Activated naive CD8-positive, alpha-beta T cell treated with anti-CD3 and anti-CD28 coated beads, Interleukin-2, amount 10 ng/mL, durations not matched to agents 7 days and 5 days (primary cell): ENCODE data around the gene SEC61A2. TPM values are rescaled to one million over a fixed set of nuclear protein-coding genes. Genes with fewer than 3 reads are reported as not detected.

Source experiments
- ATAC-seq: fragments of 150-1000 bp; cut with Tn5 transposase; one replicate; pipeline ENCODE4 v1.10.0; 2021; ENCODE audit warnings: low read depth, moderate library complexity
- POLR2A ChIA-PET: fragments of 350-600 bp; sonication (Branson Sonifier 250); formaldehyde crosslinking; loops from one replicate; lab custom pipeline; 2021; ENCODE audit warnings: antibody characterized with exemption; lab: Charles Lee
- DNase-seq: peaks from one replicate; pipeline ENCODE4 v3.0.0; 2021
- H3K27ac Mint-ChIP-seq: one replicate; pipeline ENCODE4 v1.8.0; 2022; ENCODE audit warnings: mild to moderate bottlenecking, mixed read lengths
- H3K27me3 Mint-ChIP-seq: one replicate; pipeline ENCODE4 v1.8.0; 2022; ENCODE audit warnings: mild to moderate bottlenecking, moderate library complexity, mixed read lengths
- H3K36me3 Mint-ChIP-seq: one replicate; pipeline ENCODE4 v1.8.0; 2021; ENCODE audit warnings: mild to moderate bottlenecking, mixed read lengths
- H3K4me1 Mint-ChIP-seq: one replicate; pipeline ENCODE4 v1.8.0; 2021; ENCODE audit warnings: mixed read lengths
- H3K4me3 Mint-ChIP-seq: one replicate; pipeline ENCODE4 v1.8.0; 2022; ENCODE audit warnings: mild to moderate bottlenecking, moderate library complexity, mixed read lengths
- H3K9me3 Mint-ChIP-seq: one replicate; pipeline ENCODE4 v1.8.0; 2021; ENCODE audit warnings: mixed read lengths
- total RNA-seq, 2 experiments: library from RNA; stranded (reverse); gene quantifications; one replicate each; pipeline ENCODE4 v1.2.3, GENCODE V29; 2021

The SEC61A2 gene
- total RNA-seq, 2 experiments from 2014 or later: 13.2 to 14.5 TPM

- peaks cover 32% of the 10 kb centered on the region for H3K4me1 Mint-ChIP-seq
- H3K4me3 Mint-ChIP-seq: no peak overlapping the region
- DNase-seq: no peak
- H3K27ac Mint-ChIP-seq: peak overlapping the region; percentile 57
- H3K9me3 Mint-ChIP-seq: no peaks in the 10 kb centered on the region
- peaks cover 11% of the 10 kb centered on the region for H3K36me3 Mint-ChIP-seq
- no peaks in the 10 kb centered on the region for H3K27me3 Mint-ChIP-seq
- no peak for ATAC-seq
- POLR2A ChIA-PET: interaction anchor here (0.7 kb wide), 1 partner anchor 292 kb away, joined by 3 read pairs; no protein-coding TSS in a partner anchor
These were observed 63.7 kb downstream of the SEC61A2 start for GRCh38 chr10:12193193-12193592.

- peak; percentile 53 for DNase-seq
- POLR2A ChIA-PET: interaction anchor here (1.3 to 2.1 kb wide), 4 partner anchors 20 to 1105 kb away, joined by 5 to 20 read pairs (median 8); partner anchors contain the start of genes PHYH and UPF2
- H3K4me3 Mint-ChIP-seq: peak overlapping the region; percentile 92
- H3K27me3 Mint-ChIP-seq: no peaks in the 10 kb centered on the region
- no peaks in the 10 kb centered on the region for H3K9me3 Mint-ChIP-seq
- H3K4me1 Mint-ChIP-seq: peaks cover 35% of the 10 kb centered on the region
- no peak for ATAC-seq
- peak overlapping the region; percentile 92 for H3K27ac Mint-ChIP-seq
- peaks cover 19% of the 10 kb centered on the region for H3K36me3 Mint-ChIP-seq
These were observed 65.3 kb downstream of the SEC61A2 start for GRCh38 chr10:12194752-12195271.

GRCh38 chr10:12195281-12195602 is 65.8 kb downstream of the SEC61A2 start:
- DNase-seq: no peak
- ATAC-seq: peak; percentile 5
- Mint-ChIP-seq H3K36me3 (peaks cover 19% of the 10 kb centered on the region), H3K27me3 (no peaks in the 10 kb centered on the region), H3K27ac (peak overlapping the region; percentile 92), H3K9me3 (no peaks in the 10 kb centered on the region), H3K4me3 (peak overlapping the region; percentile 92), H3K4me1 (peaks cover 32% of the 10 kb centered on the region)
- POLR2A ChIA-PET: interaction anchor here (0.7 to 2.1 kb wide), 11 partner anchors 14 to 1105 kb away, joined by 3 to 20 read pairs (median 4); partner anchors contain the start of genes CAMK1D, DHTKD1, PHYH and UPF2

- no peaks in the 10 kb centered on the region for H3K9me3 Mint-ChIP-seq
- peaks cover 23% of the 10 kb centered on the region for H3K36me3 Mint-ChIP-seq
- H3K4me1 Mint-ChIP-seq: peaks cover 31% of the 10 kb centered on the region
- POLR2A ChIA-PET: interaction anchor here (0.5 to 2.1 kb wide), 13 partner anchors 14 to 1107 kb away, joined by 3 to 20 read pairs (median 4); partner anchors contain the start of genes CAMK1D, DHTKD1, PHYH and UPF2
- DNase-seq: peak; percentile 84
- peak within 1 kb of the TSS; percentile 92 for H3K4me3 Mint-ChIP-seq
- H3K27me3 Mint-ChIP-seq: no peaks in the 10 kb centered on the region
- peak within 1 kb of the TSS; percentile 92 for H3K27ac Mint-ChIP-seq
- ATAC-seq: peak; percentile 95
These were observed 66.4 kb downstream of the SEC61A2 start, which contains the start of the genes CDC123 and NUDT5 for GRCh38 chr10:12195603-12196506. Gene CDC123, plus strand, starts transcription at chr10:12196188. Its CDS starts 58 bp downstream, at chr10:12196246. Gene NUDT5, minus strand, starts transcription at chr10:12195891. Its CDS starts 9,600 bp downstream, at chr10:12186291.

- Mint-ChIP-seq H3K4me3 (peak overlapping the region; percentile 92), H3K36me3 (peaks cover 28% of the 10 kb centered on the region), H3K4me1 (peaks cover 36% of the 10 kb centered on the region), H3K9me3 (no peaks in the 10 kb centered on the region), H3K27ac (peak overlapping the region; percentile 92), H3K27me3 (no peaks in the 10 kb centered on the region)
- POLR2A ChIA-PET: interaction anchor here (1.2 to 2.1 kb wide), 5 partner anchors 17 to 1103 kb away, joined by 3 to 20 read pairs (median 8); partner anchors contain the start of genes PHYH and UPF2
- ATAC-seq (no peak), DNase-seq (no peak)
These were observed 67.2 kb downstream of the SEC61A2 start for GRCh38 chr10:12196531-12197211.

- peak overlapping the region; percentile 61 for H3K4me3 Mint-ChIP-seq
- H3K36me3 Mint-ChIP-seq: peaks cover 30% of the 10 kb centered on the region
- no peak for DNase-seq
- no peaks in the 10 kb centered on the region for H3K27me3 Mint-ChIP-seq
- POLR2A ChIA-PET: no interaction called here
- peak overlapping the region; percentile 26 for H3K27ac Mint-ChIP-seq
- ATAC-seq: no peak
- H3K9me3 Mint-ChIP-seq: no peaks in the 10 kb centered on the region
- H3K4me1 Mint-ChIP-seq: peaks cover 37% of the 10 kb centered on the region
These were observed 68.7 kb downstream of the SEC61A2 start for GRCh38 chr10:12198156-12198555.

- Mint-ChIP-seq H3K4me1 (peaks cover 36% of the 10 kb centered on the region), H3K27ac (no peak overlapping the region), H3K27me3 (no peaks in the 10 kb centered on the region), H3K36me3 (peaks cover 35% of the 10 kb centered on the region), H3K9me3 (no peaks in the 10 kb centered on the region), H3K4me3 (peak overlapping the region; percentile 58)
- ATAC-seq (no peak), DNase-seq (no peak)
- POLR2A ChIA-PET: no interaction called here
These were observed 71.4 kb downstream of the SEC61A2 start for GRCh38 chr10:12200850-12201249.

- H3K27me3 Mint-ChIP-seq: no peaks in the 10 kb centered on the region
- H3K27ac Mint-ChIP-seq: peak overlapping the region; percentile 61
- peak overlapping the region; percentile 58 for H3K4me3 Mint-ChIP-seq
- peak; percentile 34 for ATAC-seq
- H3K36me3 Mint-ChIP-seq: peaks cover 40% of the 10 kb centered on the region
- H3K9me3 Mint-ChIP-seq: no peaks in the 10 kb centered on the region
- H3K4me1 Mint-ChIP-seq: peaks cover 35% of the 10 kb centered on the region
- POLR2A ChIA-PET: no interaction called here
- no peak for DNase-seq
These were observed 72.1 kb downstream of the SEC61A2 start for GRCh38 chr10:12201543-12201942.

GRCh38 chr10:12202226-12202625 is 72.7 kb downstream of the SEC61A2 start:
- H3K9me3 Mint-ChIP-seq: no peaks in the 10 kb centered on the region
- H3K4me3 Mint-ChIP-seq: no peak overlapping the region
- H3K36me3 Mint-ChIP-seq: peaks cover 41% of the 10 kb centered on the region
- H3K27ac Mint-ChIP-seq: no peak overlapping the region
- POLR2A ChIA-PET: no interaction called here
- ATAC-seq (peak; percentile 39), DNase-seq (no peak)
- H3K4me1 Mint-ChIP-seq: peaks cover 31% of the 10 kb centered on the region
- no peaks in the 10 kb centered on the region for H3K27me3 Mint-ChIP-seq

- Mint-ChIP-seq H3K4me3 (no peak overlapping the region), H3K36me3 (peaks cover 37% of the 10 kb centered on the region), H3K27ac (peak overlapping the region; percentile 59), H3K27me3 (no peaks in the 10 kb centered on the region), H3K4me1 (peaks cover 34% of the 10 kb centered on the region), H3K9me3 (no peaks in the 10 kb centered on the region)
- DNase-seq (no peak), ATAC-seq (no peak)
- POLR2A ChIA-PET: no interaction called here
These were observed 75.6 kb downstream of the SEC61A2 start for GRCh38 chr10:12205082-12205481.

- Mint-ChIP-seq H3K9me3 (no peaks in the 10 kb centered on the region), H3K27ac (no peak overlapping the region), H3K4me1 (peaks cover 24% of the 10 kb centered on the region), H3K36me3 (peaks cover 36% of the 10 kb centered on the region), H3K27me3 (no peaks in the 10 kb centered on the region), H3K4me3 (no peak overlapping the region)
- no peak for ATAC-seq
- DNase-seq: no peak
- POLR2A ChIA-PET: no interaction called here
These were observed 77.6 kb downstream of the SEC61A2 start for GRCh38 chr10:12207114-12207513.

GRCh38 chr10:12208460-12208859 is 79.0 kb downstream of the SEC61A2 start:
- no peaks in the 10 kb centered on the region for H3K27me3 Mint-ChIP-seq
- H3K4me1 Mint-ChIP-seq: peaks cover 15% of the 10 kb centered on the region
- H3K36me3 Mint-ChIP-seq: peaks cover 29% of the 10 kb centered on the region
- POLR2A ChIA-PET: no interaction called here
- ATAC-seq (no peak), DNase-seq (no peak)
- H3K9me3 Mint-ChIP-seq: no peaks in the 10 kb centered on the region
- no peak overlapping the region for H3K27ac Mint-ChIP-seq
- no peak overlapping the region for H3K4me3 Mint-ChIP-seq

- peaks cover 14% of the 10 kb centered on the region for H3K4me1 Mint-ChIP-seq
- no peak for DNase-seq
- no peak overlapping the region for H3K4me3 Mint-ChIP-seq
- POLR2A ChIA-PET: no interaction called here
- peaks cover 29% of the 10 kb centered on the region for H3K36me3 Mint-ChIP-seq
- ATAC-seq: no peak
- no peaks in the 10 kb centered on the region for H3K27me3 Mint-ChIP-seq
- no peak overlapping the region for H3K27ac Mint-ChIP-seq
- H3K9me3 Mint-ChIP-seq: no peaks in the 10 kb centered on the region
These were observed 83.0 kb downstream of the SEC61A2 start for GRCh38 chr10:12212454-12212853.
